ENCODE data around the gene RPL37.

RPL37 gene

DNA sequence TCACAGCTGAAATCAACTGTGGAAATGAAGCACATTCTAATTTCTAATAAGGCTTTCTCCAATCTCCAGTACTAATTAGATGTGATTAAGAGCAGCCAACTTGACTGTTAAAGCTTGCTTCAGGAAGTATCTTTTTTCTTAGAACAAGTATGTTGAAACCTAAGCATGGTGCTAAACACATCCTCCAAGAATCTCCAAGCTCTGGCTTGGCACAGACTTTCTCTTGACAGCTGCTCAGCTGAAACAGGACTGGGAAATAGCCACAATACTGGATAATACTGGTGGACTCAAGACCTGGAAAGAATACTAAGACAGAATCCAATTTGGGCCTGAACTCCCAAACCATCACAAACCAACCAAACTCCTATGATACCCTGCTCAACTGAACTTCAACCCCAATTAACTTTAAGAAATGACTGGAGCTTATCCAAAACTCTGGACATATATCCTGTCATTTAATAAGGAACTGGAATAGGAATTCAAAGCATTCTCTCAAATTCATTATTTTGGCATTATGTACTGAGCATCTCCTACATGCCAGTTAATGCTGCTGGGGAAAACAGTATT lies 53.1 kb downstream of the RPL37 start:
- Mint-ChIP-seq H3K4me3 (no peak overlapping the region), H3K9me3 (no peaks in the 10 kb centered on the region), H3K27ac (peak overlapping the region; percentile 29 to 47), H3K36me3 (ENCODE audit: insufficient read depth) (peaks cover 20% of the 10 kb centered on the region), H3K27me3 (no peaks in the 10 kb centered on the region), H3K4me1 (ENCODE audit: low read depth in 2 of 2) (peaks cover 30 to 60% of the 10 kb centered on the region in 2 donors)
- ATAC-seq (replicated peaks) (no peak), DNase-seq (no peak)

DNA sequence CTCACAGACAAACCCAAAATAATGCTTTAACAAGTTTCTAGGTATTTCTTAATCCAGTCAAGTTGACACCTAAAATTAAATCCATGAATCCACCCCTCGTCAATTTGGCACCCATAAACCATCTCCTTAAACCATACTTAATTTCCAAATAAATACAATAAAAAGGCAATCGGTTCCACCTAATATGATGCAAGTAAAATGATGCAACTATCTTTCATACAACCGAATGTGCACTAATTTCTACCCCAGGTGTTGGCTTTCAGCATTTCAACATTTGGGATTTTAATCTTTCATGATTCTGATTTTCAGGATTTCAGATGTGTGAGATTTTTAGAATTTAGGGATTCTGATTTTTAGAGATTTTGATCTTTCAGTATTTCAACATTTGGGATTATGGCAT lies 54.2 kb downstream of the RPL37 start:
- Mint-ChIP-seq H3K9me3 (no peaks in the 10 kb centered on the region), H3K4me3 (no peak overlapping the region), H3K27me3 (no peaks in the 10 kb centered on the region), H3K36me3 (ENCODE audit: insufficient read depth) (peaks cover 25% of the 10 kb centered on the region), H3K27ac (peak overlapping the region in 1 of 2 donors; percentile 32), H3K4me1 (ENCODE audit: low read depth in 2 of 2) (peaks cover 33 to 57% of the 10 kb centered on the region in 2 donors)
- ATAC-seq (replicated peaks) (no peak), DNase-seq (no peak)

DNA sequence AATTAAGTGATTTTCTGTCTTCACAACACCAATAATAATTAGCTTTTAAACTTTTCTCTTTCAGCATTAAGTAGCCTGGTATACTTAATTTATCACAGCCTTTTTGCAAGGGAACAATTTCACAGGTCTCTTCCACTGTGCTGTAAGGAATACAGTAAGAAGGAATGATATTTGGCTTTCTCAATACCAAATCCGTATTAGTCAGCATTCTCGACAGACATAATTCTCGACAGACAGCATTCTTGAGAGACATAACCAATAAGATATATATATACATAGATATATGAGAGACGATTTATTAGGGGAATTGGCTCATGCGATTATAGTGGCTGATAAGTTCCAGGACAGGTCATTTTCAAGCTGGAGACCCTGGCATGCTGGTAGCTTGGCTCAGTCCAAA lies 54.8 kb downstream of the RPL37 start:
- H3K36me3 Mint-ChIP-seq (ENCODE audit: insufficient read depth): peaks cover 27% of the 10 kb centered on the region
- no peak overlapping the region for H3K27ac Mint-ChIP-seq
- H3K4me3 Mint-ChIP-seq: no peak overlapping the region
- ATAC-seq (replicated peaks) (no peak), DNase-seq (no peak)
- no peaks in the 10 kb centered on the region for H3K9me3 Mint-ChIP-seq
- peaks cover 27 to 56% of the 10 kb centered on the region in 2 donors for H3K4me1 Mint-ChIP-seq (ENCODE audit: low read depth in 2 of 2)
- no peaks in the 10 kb centered on the region for H3K27me3 Mint-ChIP-seq

DNA sequence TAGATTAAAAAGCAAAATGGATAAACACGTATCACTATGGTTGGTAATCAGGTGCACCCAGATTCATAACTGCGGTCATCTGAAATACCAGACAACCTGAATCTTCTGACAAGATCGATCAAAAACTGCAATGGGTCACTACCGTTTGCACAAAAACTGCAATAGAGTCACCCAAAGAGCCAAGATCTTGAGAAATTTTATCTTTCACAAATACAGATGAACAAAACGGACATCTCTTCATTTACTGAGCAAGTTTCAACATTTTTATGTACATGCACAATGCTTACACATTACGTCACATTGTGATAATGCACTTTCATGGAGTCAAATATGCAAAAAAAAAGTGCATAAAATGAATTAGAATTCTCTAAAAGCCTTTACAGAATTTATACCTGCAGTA lies 55.5 kb downstream of the RPL37 start:
- Mint-ChIP-seq H3K36me3 (ENCODE audit: insufficient read depth) (peaks cover 30% of the 10 kb centered on the region), H3K4me1 (ENCODE audit: low read depth in 2 of 2) (peaks cover 27 to 52% of the 10 kb centered on the region in 2 donors), H3K4me3 (no peak overlapping the region), H3K9me3 (no peaks in the 10 kb centered on the region), H3K27ac (no peak overlapping the region), H3K27me3 (no peaks in the 10 kb centered on the region)
- DNase-seq: no peak
- ATAC-seq (replicated peaks): no peak

DNA sequence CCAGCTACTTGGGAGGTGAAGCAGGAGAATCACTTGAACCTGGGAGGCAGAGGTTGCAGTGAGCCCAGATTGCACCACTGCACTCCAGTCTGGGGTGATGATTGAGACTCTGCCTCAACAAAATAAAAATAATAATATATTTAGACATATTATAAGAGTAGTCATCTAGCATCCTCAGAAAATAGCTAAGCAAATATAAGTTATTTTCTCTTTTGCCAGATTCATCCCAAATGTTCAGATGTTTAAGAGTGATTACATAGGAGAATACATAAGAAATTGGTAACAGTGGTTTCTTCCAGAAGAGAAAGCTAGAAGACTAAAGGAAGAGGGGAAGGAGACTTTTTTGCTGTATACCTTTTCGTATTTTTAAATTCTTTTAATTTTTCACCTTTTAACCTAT lies 56.9 kb downstream of the RPL37 start:
- no peak overlapping the region for H3K4me3 Mint-ChIP-seq
- H3K36me3 Mint-ChIP-seq (ENCODE audit: insufficient read depth): peaks cover 37% of the 10 kb centered on the region
- no peaks in the 10 kb centered on the region for H3K9me3 Mint-ChIP-seq
- H3K4me1 Mint-ChIP-seq (ENCODE audit: low read depth in 2 of 2): peaks cover 23 to 39% of the 10 kb centered on the region in 2 donors
- no peak overlapping the region for H3K27ac Mint-ChIP-seq
- DNase-seq (no peak), ATAC-seq (replicated peaks) (no peak)
- no peaks in the 10 kb centered on the region for H3K27me3 Mint-ChIP-seq

DNA sequence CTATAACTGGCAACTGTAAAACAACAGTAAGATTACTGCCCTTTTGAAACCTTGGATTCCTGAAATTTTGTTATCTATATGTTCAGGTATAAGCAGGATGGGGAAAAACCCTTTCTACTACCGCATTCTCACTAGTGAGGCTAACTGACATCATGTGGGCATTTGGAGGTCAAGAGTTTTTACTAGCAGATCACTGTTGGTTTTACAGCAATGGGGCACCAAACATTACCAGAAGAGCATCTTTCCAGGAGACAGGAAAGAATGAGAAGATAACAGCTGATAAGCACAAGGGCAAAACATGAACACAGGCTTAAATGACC lies 58.4 kb downstream of the RPL37 start:
- Mint-ChIP-seq H3K36me3 (ENCODE audit: insufficient read depth) (peaks cover 42% of the 10 kb centered on the region), H3K9me3 (no peaks in the 10 kb centered on the region), H3K27me3 (no peaks in the 10 kb centered on the region), H3K4me1 (ENCODE audit: low read depth in 2 of 2) (peaks cover 15 to 32% of the 10 kb centered on the region in 2 donors), H3K4me3 (no peak overlapping the region), H3K27ac (peak overlapping the region in 1 of 2 donors; percentile 66)
- DNase-seq: no peak
- ATAC-seq (replicated peaks): no peak

DNA sequence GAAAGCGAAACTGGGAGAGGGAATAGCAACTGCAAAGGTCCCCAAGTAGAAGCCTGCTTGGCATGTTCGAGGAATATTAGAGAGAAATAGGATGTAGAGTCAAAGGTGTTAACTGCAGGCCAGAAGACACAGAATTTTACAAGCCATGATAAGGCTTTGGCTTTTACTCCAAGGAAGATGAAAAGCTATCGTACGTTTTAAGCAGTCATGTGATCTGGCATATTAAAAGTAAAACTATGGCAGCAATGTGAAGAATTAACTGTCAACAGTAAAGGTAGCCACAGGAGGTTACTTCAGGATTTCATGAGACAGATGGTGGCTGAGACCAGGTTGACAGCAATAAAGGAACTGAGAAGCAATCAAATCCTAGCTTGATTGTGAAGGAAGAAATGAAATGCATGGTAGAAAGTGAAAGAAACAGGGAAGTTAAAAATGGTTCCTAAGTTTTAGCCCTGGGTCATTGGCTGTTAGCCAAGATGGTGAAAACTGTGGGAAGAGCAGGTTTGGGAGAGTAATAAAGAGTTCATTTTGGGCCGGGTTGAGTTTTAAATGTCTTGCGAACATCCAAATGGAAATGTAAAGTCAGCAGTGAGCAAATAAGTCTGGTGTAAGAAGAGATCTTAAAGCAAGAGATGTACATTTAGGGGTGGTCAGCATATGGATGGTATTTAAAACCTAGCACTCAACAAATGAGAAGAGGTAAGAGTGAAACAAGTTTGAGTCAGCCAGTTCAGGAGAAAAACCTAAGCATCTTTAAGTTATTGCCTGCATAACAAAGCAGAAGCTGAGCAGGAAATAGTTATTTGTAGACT lies 59.0 kb downstream of the RPL37 start:
- Mint-ChIP-seq H3K27ac (peak overlapping the region in 1 of 2 donors; percentile 66), H3K4me3 (no peak overlapping the region), H3K36me3 (ENCODE audit: insufficient read depth) (peaks cover 48% of the 10 kb centered on the region), H3K4me1 (ENCODE audit: low read depth in 2 of 2) (peaks cover 12 to 27% of the 10 kb centered on the region in 2 donors), H3K27me3 (no peaks in the 10 kb centered on the region), H3K9me3 (no peaks in the 10 kb centered on the region)
- ATAC-seq (replicated peaks): no peak
- DNase-seq: no peak
